H1 (cell line): Measurements from ENCODE around the gene ELANE. TPM values are rescaled to one million over a fixed set of nuclear protein-coding genes. Genes with fewer than 3 reads are reported as not detected.

Experiments used
- CTCF ChIA-PET: fragments of 300-600 bp; sonication (Branson Sonifier 250); formaldehyde crosslinking; loops from one replicate; lab custom pipeline; 2021; ENCODE audit not compliant: partially characterized antibody; lab: Charles Lee
- POLR2A ChIA-PET: fragments of 300-600 bp; sonication (Branson Sonifier 250); formaldehyde crosslinking; loops from one replicate; lab custom pipeline; 2021; ENCODE audit warnings: inconsistent platforms; ENCODE audit not compliant: partially characterized antibody; lab: Charles Lee
- DNase-seq, 2 experiments: peaks; one replicate each; pipeline versions ENCODE4 v3.0.0 to v3.0.0-alpha.2; 2010 to 2022; ENCODE audit warnings: low spot score in 2 of 2, low read depth in 1 of 2, mixed read lengths in 1 of 2
- FAIRE-seq: peaks from 2 replicates; lab custom pipeline; 2011; peaks lifted over from hg19 to GRCh38; lab: Jason Lieb, UNC
- H2AFZ ChIP-seq: 2 replicates; pipeline ENCODE4 v1.8.1; 2012; ENCODE audit warnings: low read length, inconsistent platforms
- H2AK5ac ChIP-seq: 2 replicates; pipeline ENCODE4 v1.6.1; 2013; ENCODE audit warnings: low read depth, low read length
- H2BK120ac ChIP-seq: replicated peaks from 2 replicates; pipeline ENCODE3; 2013; ENCODE audit warnings: low read depth, low read length, inconsistent platforms
- H2BK12ac ChIP-seq: 2 replicates; pipeline ENCODE4 v1.6.1; 2013; ENCODE audit warnings: low read depth, low read length
- H2BK15ac ChIP-seq: 2 replicates; pipeline ENCODE4 v1.6.1; 2013; ENCODE audit warnings: low read length
- H2BK20ac ChIP-seq: 2 replicates; pipeline ENCODE4 v1.6.1; 2013; ENCODE audit warnings: low read length
- H2BK5ac ChIP-seq: 2 replicates; pipeline ENCODE4 v1.6.1; 2013; ENCODE audit warnings: low read depth, low read length
- H3K14ac ChIP-seq: 2 replicates; pipeline ENCODE4 v1.6.1; 2013; ENCODE audit warnings: inconsistent platforms; ENCODE audit not compliant: insufficient read length
- H3K18ac ChIP-seq: 2 replicates; pipeline ENCODE4 v1.6.1; 2013; ENCODE audit warnings: low read length; ENCODE audit errors: extremely low read depth
- H3K23ac ChIP-seq: 2 replicates; pipeline ENCODE4 v1.6.1; 2013; ENCODE audit warnings: inconsistent platforms; ENCODE audit not compliant: insufficient read length
- H3K23me2 ChIP-seq: 2 replicates; pipeline ENCODE4 v1.6.1; 2013; ENCODE audit warnings: low read depth, low read length
- H3K27ac ChIP-seq: 2 replicates; pipeline ENCODE4 v1.6.1; 2011; ENCODE audit warnings: low read depth, low read length, inconsistent platforms
- H3K27me3 ChIP-seq, 4 experiments: replicated peaks in 1 of 4; 1 replicate in 1 of 4; 2 replicates in 3 of 4; pipeline versions ENCODE4 v1.6.1 to v1.8.1; 2011 to 2013; ENCODE audit warnings: low read length in 3 of 4, mild to moderate bottlenecking in 3 of 4, inconsistent platforms in 2 of 4, mixed read lengths in 2 of 4, moderate library complexity in 1 of 4; ENCODE audit not compliant: control insufficient read depth in 3 of 4, insufficient read depth in 3 of 4; ENCODE audit errors: extremely low read depth in 1 of 4
- H3K36me3 ChIP-seq, 4 experiments: 2 replicates each; pipeline versions ENCODE4 v1.6.1 to v1.8.1; 2011 to 2013; ENCODE audit warnings: mild to moderate bottlenecking in 4 of 4, low read length in 3 of 4, moderate library complexity in 2 of 4, control low read depth in 1 of 4, inconsistent platforms in 1 of 4; ENCODE audit not compliant: insufficient read depth in 4 of 4, control insufficient read depth in 2 of 4
- H3K4ac ChIP-seq: replicated peaks from 2 replicates; pipeline ENCODE3; 2013; ENCODE audit warnings: low read length, low read depth, mixed read lengths, inconsistent platforms; ENCODE audit not compliant: insufficient read length
- H3K4me1 ChIP-seq, 4 experiments: replicated peaks in 1 of 4; 1 replicate in 1 of 4; 2 replicates in 3 of 4; pipeline versions ENCODE4 v1.6.1 to v1.8.1; 2011 to 2013; ENCODE audit warnings: low read length in 3 of 4, inconsistent platforms in 2 of 4, mixed read lengths in 1 of 4; ENCODE audit not compliant: insufficient read depth in 4 of 4, control insufficient read depth in 3 of 4
- H3K4me2 ChIP-seq, 2 experiments: 2 replicates each; pipeline versions ENCODE4 v1.6.1 to v1.8.1; 2011 to 2013; ENCODE audit warnings: low read depth in 2 of 2, low read length in 2 of 2, control low read depth in 1 of 2, inconsistent platforms in 1 of 2, mild to moderate bottlenecking in 1 of 2; ENCODE audit not compliant: insufficient read depth in 1 of 2
- H3K4me3 ChIP-seq, 4 experiments: fragments of 200-600, 300-600 bp in 1 of 4; sonication (generic), shearing (Covaris generic), sonication (Bioruptor Twin) in 1 of 4; 2 replicates each; pipeline versions ENCODE4 v1.5.1 to v1.8.1; 2011 to 2016; ENCODE audit warnings: low read length in 4 of 4, low read depth in 3 of 4, control low read depth in 2 of 4, inconsistent platforms in 2 of 4, mild to moderate bottlenecking in 2 of 4, mixed read lengths in 1 of 4, moderate library complexity in 1 of 4; ENCODE audit not compliant: insufficient read depth in 2 of 4; ENCODE audit errors: extremely low read depth in 1 of 4
- H3K56ac ChIP-seq: replicated peaks from 2 replicates; pipeline ENCODE3; 2013; ENCODE audit warnings: low read depth, mild to moderate bottlenecking, mixed read lengths, low read length, inconsistent platforms; ENCODE audit not compliant: insufficient read length
- H3K79me1 ChIP-seq: 2 replicates; pipeline ENCODE4 v1.6.1; 2013; ENCODE audit warnings: low read depth, low read length, control low read depth
- H3K79me2 ChIP-seq, 2 experiments: 2 replicates each; pipeline versions ENCODE4 v1.6.1 to v1.8.1; 2012 to 2013; ENCODE audit warnings: low read length in 2 of 2, mild to moderate bottlenecking in 2 of 2, inconsistent platforms in 1 of 2; ENCODE audit not compliant: insufficient read depth in 2 of 2, control insufficient read depth in 1 of 2
- H3K9ac ChIP-seq, 4 experiments: replicated peaks in 1 of 4; 1 replicate in 1 of 4; 2 replicates in 3 of 4; pipeline versions ENCODE4 v1.6.1 to v1.8.1; 2011 to 2013; ENCODE audit warnings: low read depth in 3 of 4, low read length in 3 of 4, control low read depth in 2 of 4, mild to moderate bottlenecking in 2 of 4, moderate library complexity in 2 of 4, inconsistent platforms in 1 of 4; ENCODE audit errors: extremely low read depth in 1 of 4
- H3K9me3 ChIP-seq, 2 experiments: 2 replicates each; pipeline versions ENCODE4 v1.6.1 to v1.8.1; 2012 to 2013; ENCODE audit warnings: mild to moderate bottlenecking in 2 of 2, moderate library complexity in 2 of 2, control low read depth in 1 of 2, inconsistent platforms in 1 of 2, low read depth in 1 of 2, low read length in 1 of 2, mixed read lengths in 1 of 2; ENCODE audit not compliant: insufficient read depth in 2 of 2
- H4K20me1 ChIP-seq, 2 experiments: replicated peaks in 1 of 2; 2 replicates each; pipeline versions ENCODE3 to v1.8.1; 2011 to 2013; ENCODE audit warnings: inconsistent platforms in 2 of 2, low read length in 2 of 2, mild to moderate bottlenecking in 1 of 2; ENCODE audit not compliant: insufficient read depth in 2 of 2, control insufficient read depth in 1 of 2
- H4K5ac ChIP-seq: 2 replicates; pipeline ENCODE4 v1.6.1; 2013; ENCODE audit warnings: low read length, low read depth, mixed read lengths, inconsistent platforms; ENCODE audit not compliant: insufficient read length
- H4K8ac ChIP-seq: 2 replicates; pipeline ENCODE4 v1.8.0; 2013; ENCODE audit warnings: mild to moderate bottlenecking, moderate library complexity, low read length, inconsistent platforms; ENCODE audit not compliant: insufficient read depth; ENCODE audit errors: extremely low read depth
- H4K91ac ChIP-seq: replicated peaks from 2 replicates; pipeline ENCODE3; 2013; ENCODE audit warnings: low read length, mixed read lengths, inconsistent platforms; ENCODE audit not compliant: insufficient read length
- CEBPB ChIP-seq: IDR thresholded peaks from 2 replicates; pipeline ENCODE4 v1.6.1; 2012; ENCODE audit warnings: low read depth, low read length
- CHD1 ChIP-seq: IDR thresholded peaks from 2 replicates; pipeline ENCODE4 v1.6.1; 2012; ENCODE audit warnings: low read depth, low read length, improper control_type of control experiment
- CREB1 ChIP-seq: IDR thresholded peaks from 2 replicates; pipeline ENCODE4 v1.6.1; 2012; ENCODE audit warnings: inconsistent platforms
- CTCF ChIP-seq, 3 experiments: IDR thresholded peaks; 1 replicate in 2 of 3; 2 replicates in 1 of 3; pipeline versions ENCODE4 v1.5.1 to v1.6.1; 2011; ENCODE audit warnings: low read length in 3 of 3, mild to moderate bottlenecking in 3 of 3, inconsistent platforms in 2 of 3, low read depth in 1 of 3, moderate library complexity in 1 of 3; ENCODE audit not compliant: insufficient read depth in 1 of 3; ENCODE audit errors: control extremely low read depth in 1 of 3
- EGR1 ChIP-seq: IDR thresholded peaks from 2 replicates; pipeline ENCODE4 v1.6.1; 2011; ENCODE audit warnings: low read depth, low read length, borderline replicate concordance
- HDAC2 ChIP-seq, 2 experiments: fragments of 300-600 bp in 1 of 2; sonication (generic) in 1 of 2; IDR thresholded peaks; 2 replicates each; pipeline ENCODE4 v1.6.1; 2011 to 2012; ENCODE audit warnings: low read depth in 2 of 2, low read length in 2 of 2, mild to moderate bottlenecking in 2 of 2, moderate library complexity in 2 of 2, borderline replicate concordance in 1 of 2, inconsistent platforms in 1 of 2
- KDM4A ChIP-seq: IDR thresholded peaks from one replicate; pipeline ENCODE4 v1.7.1; 2012; ENCODE audit warnings: low read depth, mild to moderate bottlenecking, moderate library complexity, low read length, inconsistent platforms; ENCODE audit not compliant: severe bottlenecking
- KDM5A ChIP-seq: fragments of 200-600 bp; IDR thresholded peaks from 2 replicates; pipeline ENCODE4 v1.7.1; 2012; ENCODE audit warnings: mild to moderate bottlenecking, low read length, inconsistent platforms, mixed read lengths
- NANOG ChIP-seq: IDR thresholded peaks from 2 replicates; pipeline ENCODE4 v1.6.1; 2011; ENCODE audit warnings: low read length, low read depth, mild to moderate bottlenecking, inconsistent platforms; ENCODE audit not compliant: insufficient read depth, poor library complexity, severe bottlenecking
- RBBP5 ChIP-seq: IDR thresholded peaks from 2 replicates; pipeline ENCODE4 v1.7.1; 2012; ENCODE audit warnings: low read depth, mild to moderate bottlenecking, inconsistent platforms, low read length, moderate library complexity, borderline replicate concordance
- SIRT6 ChIP-seq: IDR thresholded peaks from one replicate; pipeline ENCODE4 v1.7.1; 2012; ENCODE audit warnings: low read length, inconsistent platforms
- WGBS, 2 experiments: shearing (Covaris generic) in 1 of 2; methylation state at CpG; one replicate each; pipeline versions ENCODE4 v1.1.6 to v1.1.7; 2013 to 2015; ENCODE audit warnings: low lambda C conversion rate in 2 of 2, mixed read lengths in 2 of 2, inconsistent platforms in 1 of 2, low coverage in 1 of 2, missing lambda C conversion rate in 1 of 2; ENCODE audit not compliant: insufficient replicate concordance in 2 of 2, insufficient coverage in 1 of 2, insufficient read length in 1 of 2; ENCODE audit errors: extremely low coverage in 1 of 2, missing lambda C conversion rate in 1 of 2; 5-methylcytosine and 5-hydroxymethylcytosine counted together
- polyA plus RNA-seq, 7 experiments: library from polyadenylated mRNA; depleted of rRNA in 3 of 7; stranded (reverse) in 5 of 7; unstranded in 2 of 7; fragments of >200 nt in 5 of 7; fragments of 200-250 nt in 2 of 7; gene quantifications; 1 replicate in 5 of 7; 2 replicates in 1 of 7; 4 replicates in 1 of 7; pipeline versions ENCODE4 v1.2.1 to v1.2.3, GENCODE V29; 2011 to 2013; ENCODE audit warnings: missing spikeins in 2 of 7, mixed read lengths in 2 of 7
- total RNA-seq: library from RNA; stranded (reverse); fragmentation: NEBNext Ultra II Directional; extraction: Animal tissue kit (Norgen Biotek cat#: 25700); gene quantifications from 2 replicates; pipeline ENCODE4 v1.2.1, GENCODE V29; 2021

Gene ELANE
- total and polyA plus RNA-seq, 2 of the 8 experiments (the other 6 are each of a cell fraction or from before 2014, with no cell fraction given) = not detected

- Histone ChIP-seq H3K9me3 (no peaks in the 10 kb centered on the region), H4K20me1 (no peaks in the 10 kb centered on the region), H3K18ac (no peak overlapping the region), H2BK15ac (no peak overlapping the region), H2BK120ac (no peak overlapping the region), H2AK5ac (no peak overlapping the region), H3K79me1 (no peaks in the 10 kb centered on the region), H3K9ac (no peak overlapping the region), H3K4me2 (no peak overlapping the region), H3K14ac (no peak overlapping the region), H2BK20ac (no peak overlapping the region), H3K23me2 (no peaks in the 10 kb centered on the region; the same call in 1 of the 2 replicates), H3K79me2 (no peaks in the 10 kb centered on the region), H4K5ac (no peak overlapping the region), H3K4ac (no peak overlapping the region), H2BK12ac (no peak overlapping the region), H2AFZ (no peak overlapping the region), H3K27me3 (no peaks in the 10 kb centered on the region), H3K23ac (no peak overlapping the region), H3K27ac (no peak overlapping the region), H3K36me3 (no peaks in the 10 kb centered on the region), H3K4me3 (no peak overlapping the region), H4K8ac (no peak overlapping the region), H3K56ac (no peak overlapping the region), H2BK5ac (no peak overlapping the region), H3K4me1 (peaks cover 0 to 7% (median 5%) of the 10 kb centered on the region in 4 experiments; a peak in 5 of 7 replicates), H4K91ac (no peak overlapping the region)
- FAIRE-seq = no peak
- CTCF ChIA-PET = interaction anchor here (1.1 to 1.8 kb wide), 3 partner anchors 10 to 70 kb away, joined by 3 to 4 read pairs (median 4); no protein-coding TSS in a partner anchor
- POLR2A ChIA-PET = interaction anchor here (1.2 to 12.0 kb wide), 4 partner anchors 10 to 36 kb away, joined by 4 to 277 read pairs (median 7); partner anchors contain the start of gene PTBP1
- 96% methylated on average over 11 of the region's 11 CpGs; no CpG with 5 or more reads in 1 of the 2 experiments for WGBS, 2 experiments
- no peak for DNase-seq
- TF ChIP-seq RBBP5 (no peak), KDM5A (no peak), CEBPB (no peak), NANOG (no peak), CREB1 (no peak), SIRT6 (no peak), EGR1 (no peak), CTCF (IDR thresholded peaks at IDR 0.05; ENCODE audit: control extremely low read depth in 1 of 3, insufficient read depth in 1 of 3, low read depth in 1 of 3, low read length in 3 of 3) (no peak), HDAC2 (IDR thresholded peaks at IDR 0.05; ENCODE audit: borderline replicate concordance in 1 of 2, low read depth in 2 of 2, low read length in 2 of 2) (no peak), CHD1 (no peak), KDM4A (no peak)
Measured at GRCh38 chr19:827314-827709, 24.8 kb upstream of the ELANE start.
